ENCODE results near the gene RERE.

GRCh38 chr1:8443558-8444194 lies 373.8 kb downstream of the RERE start:
- TF ChIP-seq EZH2phosphoT487 (IDR thresholded peaks at IDR 0.05; ENCODE audit: borderline replicate concordance, low read depth) (no peak), USF1 (IDR thresholded peaks at IDR 0.05; ENCODE audit: borderline replicate concordance, low read depth) (no peak), REST (IDR thresholded peaks at IDR 0.05; ENCODE audit: low read depth, low read length) (no peak), FOXM1 (IDR thresholded peaks at IDR 0.05; ENCODE audit: low read depth) (no peak), SMC3 (IDR thresholded peaks at IDR 0.05; ENCODE audit: low read depth, low read length) (no peak), MAX (IDR thresholded peaks at IDR 0.05; ENCODE audit: low read depth) (no peak), POLR2AphosphoS5 (IDR thresholded peaks at IDR 0.05; ENCODE audit: low read depth, low read length) (no peak), FOSL2 (IDR thresholded peaks at IDR 0.05; ENCODE audit: borderline replicate concordance, low read depth) (no peak)
- TF ChIP-seq, protein P1, sequence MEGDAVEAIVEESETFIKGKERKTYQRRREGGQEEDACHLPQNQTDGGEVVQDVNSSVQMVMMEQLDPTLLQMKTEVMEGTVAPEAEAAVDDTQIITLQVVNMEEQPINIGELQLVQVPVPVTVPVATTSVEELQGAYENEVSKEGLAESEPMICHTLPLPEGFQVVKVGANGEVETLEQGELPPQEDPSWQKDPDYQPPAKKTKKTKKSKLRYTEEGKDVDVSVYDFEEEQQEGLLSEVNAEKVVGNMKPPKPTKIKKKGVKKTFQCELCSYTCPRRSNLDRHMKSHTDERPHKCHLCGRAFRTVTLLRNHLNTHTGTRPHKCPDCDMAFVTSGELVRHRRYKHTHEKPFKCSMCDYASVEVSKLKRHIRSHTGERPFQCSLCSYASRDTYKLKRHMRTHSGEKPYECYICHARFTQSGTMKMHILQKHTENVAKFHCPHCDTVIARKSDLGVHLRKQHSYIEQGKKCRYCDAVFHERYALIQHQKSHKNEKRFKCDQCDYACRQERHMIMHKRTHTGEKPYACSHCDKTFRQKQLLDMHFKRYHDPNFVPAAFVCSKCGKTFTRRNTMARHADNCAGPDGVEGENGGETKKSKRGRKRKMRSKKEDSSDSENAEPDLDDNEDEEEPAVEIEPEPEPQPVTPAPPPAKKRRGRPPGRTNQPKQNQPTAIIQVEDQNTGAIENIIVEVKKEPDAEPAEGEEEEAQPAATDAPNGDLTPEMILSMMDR (IDR thresholded peaks at IDR 0.05): peak; percentile 8; the same call in 1 of the 2 replicates
- TF ChIP-seq, protein P2, sequence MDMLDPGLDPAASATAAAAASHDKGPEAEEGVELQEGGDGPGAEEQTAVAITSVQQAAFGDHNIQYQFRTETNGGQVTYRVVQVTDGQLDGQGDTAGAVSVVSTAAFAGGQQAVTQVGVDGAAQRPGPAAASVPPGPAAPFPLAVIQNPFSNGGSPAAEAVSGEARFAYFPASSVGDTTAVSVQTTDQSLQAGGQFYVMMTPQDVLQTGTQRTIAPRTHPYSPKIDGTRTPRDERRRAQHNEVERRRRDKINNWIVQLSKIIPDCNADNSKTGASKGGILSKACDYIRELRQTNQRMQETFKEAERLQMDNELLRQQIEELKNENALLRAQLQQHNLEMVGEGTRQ (IDR thresholded peaks at IDR 0.05; ENCODE audit: borderline replicate concordance, low read depth, low read length): no peak

Measured in SK-N-SH (cell line).